NCI-H187 treated with DMSO at 0.1 percent for 48 hours (cell line): ENCODE measurements around the gene CMYA5.
"Not testable (repeated sequence)": the region's sequence is repeated elsewhere in the genome, so short reads cannot be mapped to it uniquely, and the experiment has no call there.

ENCODE experiments used
- DNase-seq: peaks from one replicate; lab custom pipeline; 2025; lab: John Stamatoyannopoulos, UW

The CMYA5 gene

DNA sequence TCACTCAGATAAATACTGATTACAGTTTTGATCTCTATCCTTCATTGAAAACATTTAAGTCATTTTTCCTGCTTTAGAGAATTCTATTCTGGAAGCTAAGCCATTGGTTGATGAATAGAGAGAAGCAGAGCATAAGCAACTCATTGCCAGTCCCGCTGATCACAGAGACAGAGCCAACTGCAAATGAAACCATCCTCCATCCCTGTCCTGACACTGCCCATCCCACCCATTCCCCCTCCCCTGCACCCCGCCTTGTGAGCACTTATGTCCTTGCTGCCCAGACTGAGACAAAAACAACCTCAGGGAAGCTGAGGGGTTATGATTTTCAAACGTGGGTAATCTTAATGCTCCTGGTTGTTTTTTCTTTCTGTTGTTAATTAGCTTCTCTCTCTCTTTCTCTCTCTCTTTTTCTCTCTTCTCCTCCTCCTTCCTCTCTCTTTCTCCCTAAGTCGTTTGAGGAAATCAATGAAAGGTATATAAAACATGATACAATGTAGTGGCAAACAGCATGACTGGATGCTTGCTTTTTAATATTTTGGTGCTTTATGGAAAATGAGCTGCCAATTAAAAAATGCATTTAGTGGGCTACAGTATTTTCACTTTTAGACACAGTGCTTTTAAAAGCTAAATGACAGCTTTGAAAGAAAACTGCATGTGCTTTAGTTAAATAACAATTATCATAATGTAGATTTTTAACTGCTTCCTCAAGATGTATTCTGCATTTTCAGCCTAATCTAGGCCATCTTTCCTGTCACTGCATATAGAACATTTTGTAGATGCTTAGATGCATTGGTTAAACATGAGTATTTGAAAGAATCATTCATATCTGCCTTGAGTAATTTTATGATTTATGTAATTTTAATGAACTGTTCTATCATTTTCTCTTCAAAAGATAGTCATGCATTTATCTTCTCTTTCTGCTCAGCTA lies 57.3 kb downstream of the CMYA5 start:
- no peak for DNase-seq

- DNase-seq, result no peak
Observed at GRCh38 chr5:79750611-79751510, 61.2 kb downstream of the CMYA5 start.

- DNase-seq, result no peak
Observed at GRCh38 chr5:79753092-79753491, 63.5 kb downstream of the CMYA5 start.

DNA sequence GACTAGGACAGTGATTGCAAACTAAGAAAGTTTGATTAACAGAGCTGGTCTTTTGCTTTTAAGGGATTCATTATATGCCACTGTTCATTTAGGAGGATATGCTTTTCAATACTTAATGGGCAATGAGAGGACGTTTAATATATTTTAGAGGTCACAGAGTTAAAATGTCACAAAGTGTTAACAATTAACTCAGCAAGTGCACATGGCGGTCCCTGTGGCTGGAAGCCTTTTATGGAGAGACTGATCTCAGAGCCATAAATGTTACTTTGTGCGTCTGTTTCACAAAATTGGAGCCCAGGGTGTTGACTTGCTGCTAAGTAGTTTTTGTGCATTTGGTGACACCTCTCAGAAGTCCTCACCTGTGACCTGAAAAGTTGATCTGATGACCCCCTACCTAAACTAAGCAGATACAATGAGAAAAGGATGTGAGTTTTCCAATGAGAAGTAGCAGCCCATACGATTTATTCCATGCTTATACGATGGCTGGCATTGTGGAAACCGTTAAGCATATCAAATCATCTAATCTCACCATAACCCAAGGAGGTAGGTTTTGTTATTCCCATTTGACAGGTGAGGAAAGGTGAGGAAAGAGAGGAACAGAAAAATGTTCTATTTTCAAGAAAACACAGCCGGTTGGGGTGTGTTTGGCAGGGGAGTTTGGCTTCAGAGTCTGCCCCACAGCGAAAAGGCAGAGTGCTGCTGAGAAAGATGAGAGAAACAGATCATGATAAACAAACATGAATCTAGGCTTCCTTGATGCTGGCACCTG lies 64.4 kb downstream of the CMYA5 start:
- DNase-seq, result no peak

- no peak for DNase-seq
Observed at GRCh38 chr5:79754865-79755555, 65.4 kb downstream of the CMYA5 start.

DNA sequence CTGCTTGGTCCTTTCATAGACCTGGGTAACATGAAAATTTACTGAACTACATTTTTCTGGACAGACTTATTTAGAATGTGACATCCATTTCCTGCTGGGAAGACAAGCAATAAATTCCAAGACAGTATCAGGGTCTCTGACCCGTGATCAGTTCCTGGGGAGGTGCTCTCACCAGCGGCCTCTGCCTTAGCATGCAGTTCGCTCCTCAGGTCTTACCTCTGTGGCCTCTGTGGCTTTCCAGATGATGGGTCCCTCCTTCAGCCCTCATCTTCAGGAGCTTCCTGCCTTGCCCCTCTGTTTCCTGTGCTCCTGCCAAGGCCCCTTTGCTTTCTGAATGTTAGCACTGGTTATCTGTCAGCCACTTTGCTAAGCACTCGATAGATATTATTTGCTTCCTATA lies 66.4 kb downstream of the CMYA5 start:
- DNase-seq, result no peak

DNA sequence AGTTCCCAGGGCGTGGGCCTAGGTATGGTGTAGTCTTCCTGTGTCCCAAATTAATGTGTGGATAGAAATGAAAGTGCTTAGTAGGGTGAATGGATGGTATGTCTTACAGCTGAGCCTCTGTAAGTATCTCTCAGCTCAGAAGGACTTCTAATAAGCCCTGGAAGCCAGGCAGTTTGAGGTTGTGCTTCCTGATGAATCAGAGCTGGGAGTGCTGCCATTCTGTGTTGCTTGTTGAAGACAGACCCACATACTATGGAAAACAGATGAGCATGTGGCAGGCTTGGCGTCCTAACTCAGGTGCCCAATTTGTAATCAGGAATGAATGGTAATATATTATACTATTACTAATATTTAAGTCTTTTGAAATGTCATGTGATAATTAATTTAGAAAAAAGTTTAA lies 69.8 kb downstream of the CMYA5 start:
- DNase-seq, result no peak

GRCh38 chr5:79759848-79760247 lies 70.2 kb downstream of the CMYA5 start:
- DNase-seq, result no peak

DNA sequence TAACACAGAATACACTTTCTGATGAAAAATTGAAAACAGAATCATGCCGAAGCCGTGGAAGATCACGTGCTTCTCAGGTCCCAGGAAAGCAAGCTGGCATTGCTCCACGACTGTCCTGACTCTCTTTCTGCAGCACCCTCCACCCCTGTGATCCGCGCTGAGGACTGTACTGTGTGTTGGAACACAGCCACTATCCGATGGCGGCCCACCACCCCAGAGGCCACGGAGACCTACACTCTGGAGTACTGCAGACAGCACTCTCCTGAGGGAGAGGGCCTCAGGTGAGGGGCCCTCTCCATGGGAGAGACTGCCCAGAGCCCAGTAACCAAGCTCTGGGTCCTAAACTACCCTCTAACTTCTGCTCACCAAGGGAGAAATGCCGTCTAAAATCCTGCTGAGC lies 73.3 kb downstream of the CMYA5 start:
- no peak for DNase-seq

DNA sequence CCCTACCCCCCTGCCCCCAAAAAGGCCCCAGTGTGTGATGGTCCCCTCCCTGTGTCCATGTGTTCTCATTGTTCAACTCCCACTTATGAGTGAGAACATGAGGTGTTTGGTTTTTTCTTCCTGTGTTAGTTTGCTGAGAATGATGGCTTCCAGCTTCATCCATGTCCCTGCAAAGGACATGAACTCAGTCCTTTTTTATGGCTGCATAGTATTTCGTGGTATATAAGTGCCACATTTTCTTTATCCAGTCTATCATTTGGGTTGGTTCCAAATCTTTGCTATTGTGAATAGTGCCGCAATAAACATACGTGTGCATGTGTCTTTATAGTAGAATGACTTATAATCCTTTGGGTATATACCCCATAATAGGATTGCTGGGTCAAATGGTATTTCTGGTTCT lies 74.5 kb downstream of the CMYA5 start:
- not testable (repeated sequence) for DNase-seq

DNA sequence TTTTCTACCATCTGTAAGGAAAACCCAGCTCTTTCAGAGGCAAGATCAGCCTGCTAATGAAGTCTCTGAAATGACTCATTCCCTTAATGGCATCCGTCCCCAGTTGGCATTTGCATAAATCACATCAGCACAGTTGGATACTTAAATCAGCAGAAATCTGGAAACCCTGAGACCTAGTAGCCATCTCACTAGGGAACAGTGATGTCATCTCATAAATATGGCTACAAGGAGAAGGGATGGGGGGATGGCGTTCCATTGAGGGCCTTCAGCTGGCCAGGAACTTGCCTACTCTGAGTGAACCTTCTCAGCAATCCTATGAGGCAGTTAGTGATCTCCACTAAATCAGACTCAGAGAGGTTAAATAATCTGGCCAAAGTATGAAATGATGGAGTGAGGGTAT lies 81.8 kb downstream of the CMYA5 start:
- no peak for DNase-seq

GRCh38 chr5:79772651-79773050 lies 83.0 kb downstream of the CMYA5 start:
- DNase-seq, result no peak

DNA sequence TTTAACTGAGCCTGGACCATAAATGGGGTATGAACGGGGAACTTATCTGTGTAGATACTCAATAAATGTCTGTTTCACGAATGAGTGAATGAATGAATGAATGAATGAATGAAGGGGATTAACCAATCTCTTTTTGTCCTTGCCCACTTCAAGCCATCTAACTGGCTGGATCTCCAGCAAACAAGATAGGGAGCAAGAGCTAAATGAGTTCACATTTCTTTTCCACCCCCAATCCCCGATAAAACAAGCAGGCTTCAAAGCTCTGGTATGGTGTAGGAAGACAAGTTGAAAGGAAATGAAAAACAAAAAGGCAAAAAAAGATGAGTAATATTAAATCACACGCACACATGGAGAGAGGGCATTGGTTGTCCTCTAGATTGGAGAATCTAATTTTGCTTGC lies 84.0 kb downstream of the CMYA5 start:
- no peak for DNase-seq

- no peak for DNase-seq
Observed at GRCh38 chr5:79774171-79774854, 84.7 kb downstream of the CMYA5 start.

DNA sequence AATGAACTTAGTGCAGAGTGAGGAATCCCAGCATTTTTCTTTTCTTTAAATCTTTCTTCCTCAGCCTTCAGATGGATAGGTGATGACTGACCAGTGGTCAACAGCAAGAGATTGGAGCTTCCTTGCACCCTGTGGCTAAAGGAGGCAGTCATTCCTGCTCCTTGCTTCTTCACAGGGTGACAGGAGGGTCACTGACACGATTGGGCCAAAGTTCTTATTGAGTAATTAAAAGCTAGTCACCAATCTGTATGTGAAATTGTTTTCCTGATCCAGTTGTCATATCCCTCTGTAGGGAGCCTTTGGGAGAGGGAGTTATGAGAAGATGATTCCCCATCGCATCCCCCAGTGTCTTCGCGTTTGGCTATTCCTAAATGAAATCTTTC lies 85.2 kb downstream of the CMYA5 start:
- DNase-seq, result no peak

DNA sequence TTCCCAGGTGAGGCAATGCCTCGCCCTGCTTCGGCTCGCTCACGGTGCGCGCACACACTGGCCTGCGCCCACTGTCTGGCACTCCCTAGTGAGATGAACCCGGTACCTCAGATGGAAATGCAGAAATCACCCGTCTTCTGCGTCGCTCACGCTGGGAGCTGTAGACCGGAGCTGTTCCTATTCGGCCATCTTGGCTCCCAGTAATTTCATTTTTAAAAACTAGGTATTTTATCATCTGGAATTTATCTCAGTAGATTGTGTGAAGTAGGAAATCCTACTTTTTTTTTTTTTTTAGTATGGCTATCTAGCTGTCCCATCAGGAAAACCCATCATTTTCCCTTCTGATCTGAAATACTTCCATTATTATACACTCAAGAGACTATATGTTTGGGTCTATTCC lies 95.1 kb downstream of the CMYA5 start:
- DNase-seq, result not testable (repeated sequence)

GRCh38 chr5:79785983-79786382 lies 96.3 kb downstream of the CMYA5 start:
- DNase-seq, result no peak

DNA sequence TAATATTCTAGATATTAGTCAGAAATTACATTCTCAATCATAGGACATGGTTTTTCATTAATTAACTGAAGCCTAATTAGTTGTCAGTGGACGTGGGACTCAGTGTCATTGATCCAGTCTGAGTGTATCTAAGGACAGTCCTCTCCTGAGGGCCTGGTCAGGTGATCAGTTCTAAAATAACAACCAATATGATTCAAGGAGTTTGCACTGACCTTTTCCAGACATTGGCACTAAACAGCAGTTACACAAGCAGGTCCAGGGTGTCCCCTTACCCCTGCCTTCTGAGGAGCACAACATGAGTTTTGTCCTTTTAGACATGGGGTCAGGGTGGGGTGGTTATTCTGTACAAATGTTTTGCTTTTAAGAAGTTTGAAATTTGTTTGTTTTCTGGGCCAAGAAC lies 97.8 kb downstream of the CMYA5 start:
- DNase-seq, result no peak

- DNase-seq, result no peak
Observed at GRCh38 chr5:79791843-79792242, 102.2 kb downstream of the CMYA5 start.

- DNase-seq, result no peak
Observed at GRCh38 chr5:79792463-79792862, 102.8 kb downstream of the CMYA5 start.

GRCh38 chr5:79793304-79793703 lies 103.7 kb downstream of the CMYA5 start:
- DNase-seq, result no peak
